GM23338 (cell line): ENCODE measurements around the gene SMIM7. TPM values are rescaled to one million over a fixed set of nuclear protein-coding genes. Genes with fewer than 3 reads are reported as not detected.

Experiments used
- ATAC-seq: fragments of 200-7000 bp; cut with Tn5 transposase; 3 replicates; pipeline ENCODE4 v1.9.1; 2020
- DNase-seq: peaks from one replicate; pipeline ENCODE4 v3.0.0-alpha.2; 2015; ENCODE audit warnings: low spot score
- H2AFZ ChIP-seq: fragments of 200-600 bp; sonication (generic); 2 replicates; pipeline ENCODE4 v1.8.0; 2016; ENCODE audit warnings: antibody characterized with exemption, mild to moderate bottlenecking, moderate library complexity
- H3F3A ChIP-seq: fragments of 200-600 bp; sonication (generic); replicated peaks from 2 replicates; pipeline ENCODE4 v1.8.0; 2017; ENCODE audit warnings: antibody characterized with exemption, mixed run types, low read depth
- H3K27ac ChIP-seq: fragments of 200-600 bp; sonication (generic); 2 replicates; pipeline ENCODE4 v1.6.1; 2016; ENCODE audit warnings: low read depth
- H3K27me3 ChIP-seq: fragments of 200-600 bp; sonication (generic); 2 replicates; pipeline ENCODE4 v1.8.0; 2016; ENCODE audit warnings: mild to moderate bottlenecking, mixed run types, moderate library complexity; ENCODE audit not compliant: insufficient read depth
- H3K36me3 ChIP-seq: fragments of 200-600 bp; sonication (generic); 2 replicates; pipeline ENCODE4 v1.8.0; 2016; ENCODE audit warnings: mild to moderate bottlenecking; ENCODE audit not compliant: insufficient read depth
- H3K4me1 ChIP-seq: fragments of 200-600 bp; sonication (generic); 2 replicates; pipeline ENCODE4 v1.8.0; 2016; ENCODE audit warnings: mild to moderate bottlenecking, moderate library complexity; ENCODE audit not compliant: insufficient read depth
- H3K4me2 ChIP-seq: fragments of 200-600 bp; sonication (generic); 2 replicates; pipeline ENCODE4 v1.7.1; 2017; ENCODE audit warnings: mixed run types
- H3K4me3 ChIP-seq: fragments of 200-600 bp; sonication (generic); 2 replicates; pipeline ENCODE4 v1.6.1; 2016; ENCODE audit warnings: mixed run types
- H3K79me2 ChIP-seq: fragments of 200-600 bp; sonication (generic); replicated peaks from 2 replicates; pipeline ENCODE4 v1.8.0; 2017; ENCODE audit warnings: mild to moderate bottlenecking; ENCODE audit not compliant: insufficient read depth
- H3K9me2 ChIP-seq: fragments of 200-600 bp; sonication (generic); 2 replicates; pipeline ENCODE4 v1.8.0; 2017; ENCODE audit not compliant: insufficient read depth
- H4K20me1 ChIP-seq: fragments of 200-600 bp; sonication (generic); replicated peaks from 2 replicates; pipeline ENCODE4 v1.8.0; 2017; ENCODE audit warnings: mild to moderate bottlenecking; ENCODE audit not compliant: insufficient read depth
- H3K27ac Mint-ChIP-seq: 2 replicates; pipeline ENCODE4 v1.8.0; 2020; ENCODE audit warnings: inconsistent platforms, mild to moderate bottlenecking, moderate library complexity, mixed read lengths
- H3K27me3 Mint-ChIP-seq: 3 replicates; pipeline ENCODE4 v1.8.0; 2022; ENCODE audit warnings: low read depth, mild to moderate bottlenecking, moderate library complexity, mixed read lengths, inconsistent platforms; ENCODE audit not compliant: insufficient read depth, poor library complexity
- H3K36me3 Mint-ChIP-seq: 3 replicates; pipeline ENCODE4 v1.8.0; 2021; ENCODE audit warnings: low read depth, mild to moderate bottlenecking, inconsistent platforms, moderate library complexity, mixed read lengths
- H3K4me1 Mint-ChIP-seq: 3 replicates; pipeline ENCODE4 v1.8.0; 2020; ENCODE audit warnings: mild to moderate bottlenecking, inconsistent platforms, mixed read lengths
- H3K4me3 Mint-ChIP-seq: 3 replicates; pipeline ENCODE4 v1.8.0; 2021; ENCODE audit warnings: moderate library complexity, mild to moderate bottlenecking, inconsistent platforms, mixed read lengths
- H3K9me3 Mint-ChIP-seq: 3 replicates; pipeline ENCODE4 v1.8.0; 2020; ENCODE audit warnings: moderate library complexity, mild to moderate bottlenecking, inconsistent platforms, mixed read lengths
- CREB1 ChIP-seq: fragments of 250-450 bp; sonication (Bioruptor Pico); IDR thresholded peaks from 2 replicates; pipeline ENCODE4 v1.5.0; 2020; ENCODE audit warnings: low read depth, mild to moderate bottlenecking, moderate library complexity
- ETS1 ChIP-seq: IDR thresholded peaks from 2 replicates; pipeline ENCODE4 v1.6.1; 2016; ENCODE audit warnings: antibody characterized with exemption
- JUNB ChIP-seq: IDR thresholded peaks from one replicate; pipeline ENCODE4 v1.6.1; 2016; ENCODE audit warnings: antibody characterized with exemption; ENCODE audit not compliant: unreplicated experiment
- REST ChIP-seq: IDR thresholded peaks from one replicate; pipeline ENCODE4 v1.6.1; 2018; ENCODE audit warnings: antibody characterized with exemption; ENCODE audit not compliant: unreplicated experiment
- STAT1 ChIP-seq: IDR thresholded peaks from one replicate; pipeline ENCODE4 v1.6.1; 2016; ENCODE audit warnings: antibody characterized with exemption; ENCODE audit not compliant: unreplicated experiment
- ZNF114 ChIP-seq: fragments of 250-450 bp; sonication (Bioruptor Pico); IDR thresholded peaks from 2 replicates; pipeline ENCODE4 v1.5.0; 2020; ENCODE audit warnings: mild to moderate bottlenecking, moderate library complexity
- polyA plus RNA-seq: library from polyadenylated mRNA; unstranded; fragments of >200 nt; fragmentation: Nextera tagmentation; extraction: Ambion mirVana; gene quantifications from 2 replicates; pipeline ENCODE4 v1.2.1, GENCODE V29; 2016
- total RNA-seq: library from RNA; depleted of rRNA; stranded (reverse); fragments of >200 nt; shearing (Covaris generic); gene quantifications from 2 replicates; pipeline ENCODE4 v1.2.3, GENCODE V29; 2014

SMIM7 gene
- total and polyA plus RNA-seq, 2 experiments from 2014 or later = 81.7 to 84.5 TPM

GRCh38 chr19:16601378-16602052 lies 58.4 kb downstream of the SMIM7 start:
- no peak for TF ChIP-seq ETS1
- Histone ChIP-seq H3K36me3 (no peaks in the 10 kb centered on the region), H4K20me1 (peaks cover 65% of the 10 kb centered on the region), H3K4me3 (no peak overlapping the region), H3K4me2 (no peak overlapping the region), H3K4me1 (no peaks in the 10 kb centered on the region), H2AFZ (no peak overlapping the region), H3K9me2 (no peaks in the 10 kb centered on the region), H3K27ac (no peak overlapping the region), H3K79me2 (peaks cover 94% of the 10 kb centered on the region), H3F3A (no peaks in the 10 kb centered on the region), H3K27me3 (no peaks in the 10 kb centered on the region)
- no peak for ATAC-seq
- peaks cover 8% of the 10 kb centered on the region for H3K27me3 Mint-ChIP-seq
- H3K4me3 Mint-ChIP-seq = no peak overlapping the region
- no peak overlapping the region for H3K27ac Mint-ChIP-seq
- no peak for DNase-seq
- no peaks in the 10 kb centered on the region for H3K4me1 Mint-ChIP-seq
- H3K9me3 Mint-ChIP-seq = no peaks in the 10 kb centered on the region; the same call in 1 of the 3 replicates
- H3K36me3 Mint-ChIP-seq = no peaks in the 10 kb centered on the region; the same call in 2 of the 3 replicates

GRCh38 chr19:16600824-16601223 lies 59.1 kb downstream of the SMIM7 start:
- DNase-seq (no peak), ATAC-seq (no peak)
- Histone ChIP-seq H4K20me1 (peaks cover 66% of the 10 kb centered on the region), H3K27ac (no peak overlapping the region), H3K36me3 (no peaks in the 10 kb centered on the region), H3K9me2 (no peaks in the 10 kb centered on the region), H2AFZ (no peak overlapping the region), H3K27me3 (no peaks in the 10 kb centered on the region), H3F3A (no peaks in the 10 kb centered on the region), H3K79me2 (peaks cover 94% of the 10 kb centered on the region), H3K4me2 (no peak overlapping the region), H3K4me3 (no peak overlapping the region), H3K4me1 (no peaks in the 10 kb centered on the region)
- Mint-ChIP-seq H3K36me3 (no peaks in the 10 kb centered on the region; the same call in 2 of the 3 replicates), H3K27me3 (peaks cover 8% of the 10 kb centered on the region), H3K9me3 (no peaks in the 10 kb centered on the region; the same call in 1 of the 3 replicates), H3K27ac (no peak overlapping the region), H3K4me1 (no peaks in the 10 kb centered on the region), H3K4me3 (no peak overlapping the region)
- no peak for TF ChIP-seq JUNB
- no peak for TF ChIP-seq STAT1
- no peak for TF ChIP-seq CREB1 (CRISPR knock-in tag)
- TF ChIP-seq REST = no peak
- no peak for TF ChIP-seq ZNF114 (CRISPR knock-in tag)
